Endothelial cell of hepatic sinusoid (primary cell): ENCODE measurements around the gene C22orf23.
"Not testable (repeated sequence)": the region's sequence is repeated elsewhere in the genome, so short reads cannot be mapped to it uniquely, and the experiment has no call there.

ENCODE experiments used
- in situ Hi-C: cut with HindIII; loops from 2 replicates; pipeline ENCODE4 v1.10.0; 2017; ENCODE audit warnings: low sequenced_read_pairs

The C22orf23 gene

DNA sequence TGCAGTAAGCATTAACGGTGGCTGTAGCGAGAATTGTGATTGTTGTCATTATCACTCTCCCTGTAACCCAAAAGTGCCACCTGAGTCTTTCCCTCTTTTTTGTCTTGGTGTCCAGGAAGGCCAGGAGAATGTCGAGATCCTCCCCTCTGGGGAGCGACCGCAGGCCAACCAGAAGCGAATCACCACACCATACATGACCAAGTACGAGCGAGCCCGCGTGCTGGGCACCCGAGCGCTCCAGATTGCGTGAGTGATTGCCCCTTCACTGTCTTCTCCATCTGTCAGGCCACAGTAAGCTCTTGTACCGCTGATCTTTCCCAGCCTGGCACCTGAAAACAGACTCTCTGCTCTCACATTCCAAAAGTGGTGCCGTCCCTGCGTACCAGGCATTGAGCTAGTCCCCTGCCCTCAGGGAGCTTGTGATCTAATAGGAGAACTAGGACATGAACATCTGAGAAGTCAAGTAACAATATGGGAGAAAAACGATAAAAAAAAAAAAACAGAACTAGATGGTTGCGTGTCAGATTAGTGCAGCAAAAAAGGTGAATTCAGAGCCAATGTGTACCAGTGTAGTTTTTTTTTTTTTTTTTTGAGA is 5.9 kb upstream of the C22orf23 start:
- in situ Hi-C loops = no loop called here

DNA sequence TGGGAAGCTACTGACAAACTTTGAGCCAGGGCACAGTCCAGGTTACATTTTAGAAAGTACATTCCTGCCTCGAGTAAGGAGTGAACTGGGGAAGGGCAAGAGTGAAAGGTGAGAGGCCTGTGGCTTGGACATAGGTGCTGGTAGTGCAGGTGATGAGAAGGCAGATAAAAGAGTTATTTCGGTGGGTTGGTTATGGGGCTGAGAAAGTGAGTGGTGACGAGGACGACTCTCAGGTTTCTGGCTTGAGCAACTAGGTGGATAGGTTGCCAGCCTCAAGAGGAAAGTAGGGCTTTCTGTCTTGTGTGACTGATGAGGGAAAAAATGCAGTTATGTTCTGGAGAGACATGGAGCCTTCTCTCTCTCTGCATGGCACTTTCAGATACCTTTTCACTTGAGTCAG is 3.8 kb upstream of the C22orf23 start:
- in situ Hi-C loops = no loop called here

DNA sequence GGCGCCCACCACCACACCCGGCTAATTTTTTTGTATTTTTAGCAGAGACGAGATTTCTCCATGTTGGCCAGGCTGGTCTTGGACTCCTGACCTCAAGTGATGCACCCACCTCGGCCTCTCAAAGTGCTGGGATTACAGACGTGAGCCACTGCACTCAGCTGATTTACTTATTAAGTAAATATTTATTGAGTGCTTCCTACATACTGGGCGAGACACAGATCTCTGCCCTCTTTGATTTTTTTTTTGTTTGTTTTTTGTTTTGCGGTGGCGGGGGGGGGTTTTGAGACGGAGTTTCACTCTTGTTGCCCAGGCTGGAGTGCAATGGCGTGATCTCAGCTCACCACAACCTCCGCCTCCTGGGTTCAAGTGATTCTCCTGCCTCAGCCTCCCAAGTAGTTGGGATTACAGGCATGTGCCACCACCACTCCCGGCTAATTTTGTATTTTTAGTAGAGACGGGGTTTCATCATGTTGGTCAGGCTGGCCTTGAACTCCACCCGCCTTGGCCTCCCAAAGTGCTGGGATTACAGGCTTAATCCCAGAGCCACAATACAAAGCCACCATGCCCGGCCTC is 2.5 kb upstream of the C22orf23 start:
- in situ Hi-C loops = not testable (repeated sequence)

DNA sequence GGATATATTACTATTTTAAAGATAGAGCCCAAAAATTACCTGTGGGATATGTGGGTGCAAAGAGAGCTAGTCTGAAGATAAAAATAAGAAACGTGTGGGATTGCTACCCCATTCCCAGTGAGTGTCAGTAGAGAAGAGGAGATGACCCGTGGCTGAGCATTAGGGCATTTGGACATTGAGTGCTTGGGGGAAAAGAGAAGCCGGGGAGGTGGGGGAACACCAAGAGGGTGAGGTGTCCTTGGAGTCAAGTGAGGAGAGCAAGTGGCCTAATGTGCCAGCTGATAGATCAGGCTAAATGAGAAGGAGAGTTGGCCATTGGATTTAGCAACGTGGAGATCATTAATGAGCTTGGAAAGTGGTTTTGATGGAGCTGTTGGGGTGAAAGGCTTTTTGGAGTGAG is 1.3 kb upstream of the C22orf23 start:
- in situ Hi-C loops = no loop called here

DNA sequence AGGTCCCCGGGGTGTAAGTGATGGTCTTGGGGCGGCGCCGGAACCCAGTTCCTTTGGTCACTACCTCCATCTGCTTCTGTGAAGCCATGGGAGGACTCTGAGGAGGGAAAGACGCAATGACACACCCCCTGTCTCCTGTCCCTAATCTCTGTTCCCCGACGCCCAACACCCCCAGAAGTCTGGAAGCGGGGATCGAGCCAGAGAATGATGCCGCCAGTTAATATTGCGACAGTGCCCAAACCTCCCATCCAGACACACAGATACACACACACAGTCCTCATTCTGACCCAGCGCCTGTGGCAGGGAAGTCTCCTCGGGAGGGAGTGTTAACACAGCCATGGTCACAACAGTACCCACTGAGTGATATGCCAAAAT is 352 bp downstream of the C22orf23 start:
- in situ Hi-C loops = no loop called here

DNA sequence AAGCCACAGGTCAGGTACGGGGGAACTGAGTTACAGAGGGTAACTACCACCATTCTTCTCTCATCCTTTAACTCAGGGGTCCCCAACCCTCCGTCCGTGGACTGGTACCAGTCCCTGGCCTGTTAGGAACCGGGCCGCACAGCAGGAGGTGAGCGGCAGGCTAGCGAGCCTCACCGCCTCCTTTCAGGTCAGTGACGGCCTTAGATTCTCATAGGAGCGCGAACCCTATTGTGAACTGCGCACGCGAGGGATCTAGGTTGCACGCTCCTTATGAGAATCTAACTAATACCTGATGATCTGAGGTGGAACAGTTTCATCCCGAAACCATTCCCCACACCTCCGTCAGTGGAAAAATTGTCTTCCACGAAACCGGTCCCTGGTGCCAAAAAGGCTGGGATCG is 772 bp downstream of the C22orf23 start:
- in situ Hi-C loops = not testable (repeated sequence)

DNA sequence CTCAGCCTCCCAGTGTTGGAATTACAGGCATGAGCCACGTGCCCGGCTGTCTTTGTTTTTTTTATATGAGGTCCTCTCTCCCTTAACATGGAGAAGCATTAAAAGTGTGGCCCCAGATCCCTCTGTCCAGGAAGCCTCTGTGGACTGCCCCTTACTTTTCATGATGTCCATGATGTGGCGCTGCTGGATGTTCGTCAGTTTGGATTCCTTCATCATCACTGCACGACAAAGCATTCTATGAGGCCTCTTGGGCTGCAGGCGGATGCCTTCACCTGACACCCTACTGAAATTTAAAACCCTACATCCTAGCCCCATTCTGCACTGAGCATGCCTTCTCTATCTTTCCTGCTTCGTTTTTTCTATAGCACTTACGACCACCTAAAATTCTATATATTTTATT is 2.1 kb downstream of the C22orf23 start:
- in situ Hi-C loops = no loop called here

DNA sequence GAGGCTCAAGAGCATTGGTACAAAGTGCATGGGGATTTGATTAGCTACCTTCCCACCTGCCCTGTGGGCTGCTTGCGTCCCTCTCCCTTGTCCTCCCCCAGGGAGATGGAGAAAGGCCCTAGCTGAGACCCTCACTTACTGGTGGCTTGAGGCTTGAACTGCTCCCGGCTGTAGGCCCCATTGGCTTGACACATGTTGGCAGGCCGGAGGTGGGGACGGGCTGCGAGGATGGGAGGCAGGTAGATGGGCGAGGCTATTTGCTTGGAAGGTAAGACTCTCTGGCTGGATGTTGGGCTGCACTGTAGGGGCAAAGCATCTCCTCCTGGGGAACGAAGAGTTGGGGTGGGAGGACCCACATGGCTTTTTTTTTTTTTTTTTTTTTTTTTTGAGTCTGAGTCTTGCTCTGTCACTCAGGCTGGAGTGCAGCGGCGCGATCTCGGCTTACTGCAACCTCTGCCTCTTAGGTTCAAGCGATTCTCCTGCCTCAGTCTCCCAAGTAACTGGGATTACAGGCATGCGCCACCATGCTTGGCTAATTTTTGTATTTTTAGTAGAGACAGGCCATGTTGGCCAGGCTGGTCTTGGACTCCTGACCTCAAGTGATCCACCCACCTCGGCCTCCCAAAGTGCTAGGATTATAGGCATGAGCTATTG is 6.1 kb downstream of the C22orf23 start:
- in situ Hi-C loops = not testable (repeated sequence)

DNA sequence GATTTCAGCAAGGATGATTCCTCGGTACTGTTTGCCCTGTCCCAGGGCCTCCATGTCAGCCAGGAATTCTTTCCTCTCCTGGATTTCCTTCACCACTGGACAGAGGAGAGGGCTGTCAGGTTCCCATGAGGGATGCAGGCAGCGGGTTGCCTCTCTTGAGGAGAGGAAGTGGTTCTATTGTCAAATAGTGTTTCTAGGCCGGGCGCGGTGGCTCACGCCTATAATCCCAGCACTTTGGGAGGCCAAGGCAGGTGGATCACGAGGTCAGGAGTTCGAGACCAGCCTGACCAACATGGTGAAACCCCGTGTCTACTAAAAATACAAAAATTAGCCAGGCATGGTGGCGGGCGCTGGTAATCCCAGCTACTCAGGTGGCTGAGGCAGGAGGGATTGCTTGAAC is 9.0 kb downstream of the C22orf23 start:
- in situ Hi-C loops = not testable (repeated sequence)

DNA sequence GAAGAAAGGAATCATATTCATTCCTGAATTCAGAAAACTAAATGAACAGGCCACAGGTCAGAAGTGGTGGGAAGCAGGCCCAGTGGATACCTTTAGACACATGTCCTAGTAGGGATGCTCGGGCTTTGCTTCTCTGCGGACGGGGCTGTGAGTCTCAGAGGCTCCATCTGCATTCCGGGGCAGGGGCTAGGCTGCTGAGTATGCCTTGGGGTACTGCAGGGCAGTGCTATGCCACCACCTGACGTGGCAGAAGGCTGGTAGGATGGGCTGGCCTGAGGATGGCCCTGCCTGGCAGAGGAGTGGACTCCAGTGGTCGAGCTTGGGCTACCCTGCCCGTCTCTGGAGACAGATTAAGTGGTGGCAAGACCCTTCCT is 9.6 kb downstream of the C22orf23 start:
- in situ Hi-C loops = no loop called here

DNA sequence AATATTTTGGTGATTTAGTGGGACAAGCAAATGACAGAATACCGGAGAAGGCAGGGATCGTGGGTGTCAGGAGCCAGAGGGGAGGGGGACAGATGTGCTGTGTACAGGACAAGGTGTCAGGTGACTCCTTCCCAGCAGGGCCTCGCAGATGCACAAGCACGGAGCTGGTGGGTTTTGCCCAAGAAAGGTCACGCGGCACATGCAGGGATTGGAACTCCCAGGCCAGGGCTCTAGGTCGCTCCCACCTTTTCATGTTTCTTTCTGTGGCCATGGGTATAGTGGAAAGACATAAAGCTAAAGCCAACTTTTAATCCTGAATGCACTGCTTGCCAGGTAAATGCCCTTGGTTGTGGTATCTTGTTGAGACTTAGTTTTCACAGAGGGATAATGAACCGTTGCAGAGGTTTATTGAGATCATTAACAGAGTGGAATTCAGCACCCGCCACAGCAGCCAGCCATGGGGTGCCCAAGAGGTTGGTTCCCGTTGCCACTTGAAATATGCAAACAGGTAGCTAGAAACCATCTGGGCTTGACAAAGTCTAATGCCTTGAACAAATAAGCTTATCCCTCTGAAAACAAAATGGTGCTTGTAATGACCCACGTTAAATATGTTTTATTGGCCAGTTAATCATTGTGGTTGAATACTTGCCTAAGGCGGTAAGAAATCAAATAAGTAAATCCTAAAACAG is 10.1 kb downstream of the C22orf23 start:
- in situ Hi-C loops = no loop called here

DNA sequence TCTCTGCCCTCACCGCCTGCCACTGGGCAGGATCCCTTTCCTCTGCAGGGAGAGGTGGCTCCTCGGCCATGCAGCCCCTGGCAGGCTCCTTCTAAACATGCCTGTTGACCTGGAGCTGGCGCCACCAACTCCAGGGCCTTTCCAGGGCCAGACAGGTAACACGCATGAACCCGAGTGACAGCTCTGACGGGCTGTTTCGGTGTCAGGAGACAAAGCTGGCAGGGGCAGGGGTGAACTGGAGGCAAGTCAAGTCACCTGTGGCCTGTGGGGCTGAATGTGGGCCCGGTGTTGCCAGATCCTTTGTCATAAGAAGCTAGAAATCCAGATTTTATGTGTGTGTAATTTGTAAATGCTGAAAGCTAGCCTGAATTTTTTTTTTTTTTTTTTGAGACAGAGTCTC is 11.3 kb downstream of the C22orf23 start:
- in situ Hi-C loops = no loop called here

DNA sequence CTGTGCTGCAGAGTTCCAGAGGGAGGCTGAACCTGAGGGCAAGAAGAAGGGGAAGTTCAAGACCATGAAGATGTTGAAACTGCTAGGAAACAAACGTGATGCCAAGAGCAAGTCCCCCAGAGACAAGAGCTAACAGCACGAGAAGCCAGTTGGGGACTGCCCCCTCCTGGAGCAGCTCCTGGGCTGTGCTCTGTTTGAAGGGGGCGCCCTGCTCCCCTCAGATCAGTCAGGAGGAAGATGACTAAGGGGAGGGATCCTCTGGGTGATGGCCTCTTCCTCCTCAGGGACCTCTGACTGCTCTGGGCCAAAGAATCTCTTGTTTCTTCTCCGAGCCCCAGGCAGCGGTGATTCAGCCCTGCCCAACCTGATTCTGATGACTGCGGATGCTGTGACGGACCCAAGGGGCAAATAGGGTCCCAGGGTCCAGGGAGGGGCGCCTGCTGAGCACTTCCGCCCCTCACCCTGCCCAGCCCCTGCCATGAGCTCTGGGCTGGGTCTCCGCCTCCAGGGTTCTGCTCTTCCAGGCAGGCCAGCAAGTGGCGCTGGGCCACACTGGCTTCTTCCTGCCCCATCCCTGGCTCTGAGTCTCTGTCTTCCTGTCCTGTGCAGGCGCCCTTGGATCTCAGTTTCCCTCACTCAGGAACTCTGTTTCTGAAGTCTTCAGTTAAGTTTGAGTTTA is 12.6 kb downstream of the C22orf23 start:
- in situ Hi-C loops = no loop called here

DNA sequence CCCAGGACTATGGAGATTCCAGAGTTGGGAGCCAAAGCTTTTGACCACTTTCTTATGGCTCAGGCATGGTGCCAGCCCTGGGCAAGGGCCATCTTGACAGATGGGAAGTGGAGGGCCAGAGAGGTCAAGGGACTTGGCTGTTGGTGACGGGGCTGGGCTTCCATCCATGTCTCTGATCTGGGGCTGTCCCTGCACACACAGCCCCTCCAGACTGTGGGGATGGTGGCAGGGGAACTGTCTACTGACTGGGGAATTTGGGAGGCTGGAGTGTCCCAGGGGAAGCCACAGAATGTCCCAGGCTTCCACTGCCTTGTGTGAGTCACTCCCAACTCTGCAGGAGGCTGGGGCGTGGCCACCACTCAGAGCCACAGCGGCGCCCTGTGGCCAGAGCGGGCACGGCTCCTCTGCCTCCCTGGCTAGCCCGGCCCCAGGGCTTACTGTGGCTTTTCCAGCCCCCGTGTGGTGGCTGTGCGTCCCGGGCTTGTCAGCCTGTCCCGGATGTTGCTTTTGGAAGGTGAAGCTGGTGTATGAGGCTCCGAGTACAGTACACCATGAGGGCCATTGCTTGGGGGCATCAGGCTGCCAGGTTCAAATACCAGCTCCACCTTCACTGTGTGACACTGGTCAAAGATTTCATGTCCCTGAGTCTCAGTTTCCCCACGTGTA is 19.6 kb downstream of the C22orf23 start:
- in situ Hi-C loops = no loop called here

DNA sequence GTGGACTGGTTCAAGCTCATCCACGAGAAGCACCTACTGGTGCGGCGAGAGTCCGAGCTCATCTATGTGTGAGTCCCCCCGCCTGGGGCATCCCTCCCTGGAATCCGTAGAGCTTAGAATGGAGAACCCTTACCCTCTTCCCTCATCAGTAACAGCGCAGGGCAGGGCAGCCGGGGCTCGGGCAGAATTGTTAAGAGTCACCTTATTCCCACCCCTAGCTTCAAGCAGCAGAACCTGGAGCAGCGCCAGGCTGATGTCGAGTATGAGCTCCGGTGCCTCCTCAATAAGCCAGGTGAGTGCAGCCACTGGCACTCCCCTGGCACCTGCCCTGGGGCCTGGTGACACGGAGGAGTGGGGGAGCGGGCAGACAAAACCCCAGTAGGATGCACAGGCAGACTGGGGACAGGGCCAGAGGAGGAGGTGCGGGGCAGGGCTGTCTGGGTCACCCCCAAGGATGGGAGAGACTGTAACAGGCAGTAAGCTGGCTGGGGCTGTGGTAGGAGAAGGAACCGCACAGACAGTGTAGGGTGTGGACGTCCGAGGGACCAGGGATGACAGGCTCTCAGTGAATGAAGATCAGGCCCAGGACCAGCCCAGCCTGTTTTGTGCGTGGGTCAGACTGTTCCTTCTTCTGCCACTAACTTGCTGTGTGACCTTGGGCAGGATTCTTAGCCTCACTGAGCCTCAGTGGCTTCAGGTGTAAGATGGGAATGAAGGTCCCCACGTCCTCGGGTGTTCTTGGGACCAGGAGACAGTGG is 20.4 kb downstream of the C22orf23 start:
- in situ Hi-C loops = no loop called here

DNA sequence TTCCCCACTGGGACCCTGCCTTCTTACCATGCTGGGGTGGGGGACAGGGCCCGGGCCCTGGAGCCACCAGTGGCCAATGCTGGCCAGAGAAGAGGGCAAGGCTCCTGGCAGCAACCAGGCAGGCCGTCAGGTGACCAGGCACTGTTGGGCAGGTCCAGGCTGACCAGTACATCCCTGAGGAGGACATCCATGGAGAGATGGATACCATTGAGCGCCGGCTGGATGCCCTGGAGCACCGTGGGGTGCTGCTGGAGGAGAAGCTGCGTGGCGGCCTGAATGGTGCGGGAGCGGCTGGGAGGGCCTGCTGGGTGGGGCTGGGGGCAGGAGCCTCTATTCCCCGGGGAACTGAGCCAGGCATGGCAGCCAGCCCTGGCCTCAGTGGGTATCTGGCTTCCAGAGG is 21.0 kb downstream of the C22orf23 start:
- in situ Hi-C loops = no loop called here

DNA sequence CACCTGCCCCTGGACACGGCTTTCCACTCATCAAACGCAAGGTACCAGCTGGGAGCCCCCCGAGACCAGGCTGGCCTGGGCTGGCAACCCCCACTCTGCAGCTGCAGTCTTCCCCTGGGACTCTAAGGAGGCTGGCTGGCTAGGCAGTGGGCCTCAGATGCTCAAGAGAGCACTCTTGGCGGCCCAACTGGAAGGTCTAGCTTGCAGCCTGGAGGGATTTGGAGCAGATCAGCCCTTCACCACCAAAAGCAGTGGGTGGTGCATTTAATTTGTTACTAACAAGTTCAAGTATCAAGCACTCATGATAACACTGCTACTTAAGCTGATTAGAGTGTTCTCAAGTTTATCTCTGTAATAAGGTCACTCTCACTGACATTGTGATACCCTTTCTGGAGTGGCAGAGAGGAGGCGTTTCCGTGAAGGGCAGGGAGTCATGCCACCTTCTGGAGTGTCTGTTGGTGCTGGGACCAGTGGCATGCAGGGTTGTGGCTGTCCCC is 21.5 kb downstream of the C22orf23 start:
- in situ Hi-C loops = no loop called here

DNA sequence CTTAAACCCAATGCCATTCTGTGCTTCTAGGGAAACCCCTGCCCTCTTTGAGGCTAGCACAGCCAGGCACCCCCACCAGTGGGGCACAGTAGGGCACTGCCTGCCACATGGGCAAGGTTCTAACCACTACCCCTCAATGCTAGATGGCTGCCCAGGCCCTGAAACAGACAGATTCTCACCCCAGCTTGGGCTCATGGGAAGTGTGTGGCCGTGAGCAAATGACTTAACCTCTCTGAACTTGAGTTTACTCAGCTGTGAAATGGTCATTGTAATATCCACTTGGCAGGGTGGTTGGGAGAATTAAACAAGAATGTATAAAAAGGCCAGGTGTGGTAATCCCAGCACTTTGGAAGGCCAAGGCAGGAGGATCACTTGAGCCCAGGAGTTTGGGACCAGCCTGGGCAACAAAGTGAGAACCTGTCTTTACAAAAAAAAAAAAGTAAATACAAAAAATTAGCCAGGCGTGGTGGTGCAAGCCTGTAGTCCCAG is 22.4 kb downstream of the C22orf23 start:
- in situ Hi-C loops = no loop called here

DNA sequence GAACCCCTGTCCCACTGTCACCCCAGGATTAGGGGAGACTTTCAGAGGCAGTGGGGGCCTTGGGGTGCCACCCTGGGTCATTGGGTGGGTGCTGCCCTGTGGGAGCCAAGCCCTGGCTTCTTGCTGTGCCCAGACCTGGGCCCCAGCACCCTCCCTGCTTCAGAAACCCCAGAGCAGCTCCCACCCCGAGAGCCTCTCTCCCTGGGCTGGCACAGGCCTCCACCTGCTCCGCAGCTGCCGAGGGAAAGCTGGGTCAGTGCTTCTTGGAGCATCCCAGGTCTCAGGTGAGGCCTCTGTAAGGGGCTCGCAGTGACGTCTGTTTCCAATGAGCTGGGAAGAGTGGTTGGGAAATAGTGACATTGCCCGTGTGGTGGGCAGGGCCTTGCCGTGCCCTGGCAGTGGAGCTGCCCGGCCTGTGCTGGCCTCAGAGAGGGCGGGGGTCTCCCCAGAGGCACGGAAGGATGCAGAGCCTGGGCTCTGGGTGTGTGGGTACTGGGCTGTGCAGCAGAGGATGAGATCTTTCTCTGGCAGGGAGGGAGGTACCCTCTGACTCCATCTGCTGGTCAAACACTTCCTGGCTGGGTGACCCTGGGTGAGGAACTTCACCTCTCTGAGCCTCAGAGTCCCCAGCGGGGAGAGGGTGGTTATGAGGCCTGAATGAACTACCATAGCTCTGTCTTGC is 23.0 kb downstream of the C22orf23 start:
- in situ Hi-C loops = no loop called here
